Adrenal gland (tissue), 12 donors: Measurements from ENCODE around the gene AASDH. TPM values are rescaled to one million over a fixed set of nuclear protein-coding genes. Genes with fewer than 3 reads are reported as not detected.
A peak's percentile ranks its signal among the peaks of the same experiment; 100 is the strongest.

Experiments
- DNase-seq, 7 donors: peaks; one replicate each; pipeline ENCODE4 v3.0.0-alpha.2; 2019 to 2020
- H3K27ac ChIP-seq, 5 donors: fragments of 200-600 bp; sonication (generic) in 4 of 5; 1 replicate in 3 of 5; 2 replicates in 2 of 5; pipeline versions ENCODE4 v1.5.1 to v1.8.0; 2016 to 2020; ENCODE audit warnings: mild to moderate bottlenecking in 1 of 5
- H3K27me3 ChIP-seq: fragments of 200-600 bp; 2 replicates; pipeline ENCODE4 v1.8.0; 2021
- H3K36me3 ChIP-seq, 2 donors: fragments of 200-600 bp; replicated peaks in 1 of 2; 1 replicate in 1 of 2; 2 replicates in 1 of 2; pipeline versions ENCODE4 v1.5.1 to v1.8.0; 2018 to 2022
- H3K4me1 ChIP-seq, 2 donors: fragments of 200-600 bp; replicated peaks in 1 of 2; 1 replicate in 1 of 2; 2 replicates in 1 of 2; pipeline versions ENCODE4 v1.5.1 to v1.8.0; 2018 to 2021
- H3K4me3 ChIP-seq, 4 donors: fragments of 200-600 bp; sonication (generic) in 3 of 4; one replicate each; pipeline ENCODE4 v1.5.1; 2016 to 2018
- H3K9me3 ChIP-seq, 3 donors: fragments of 200-600 bp; sonication (generic) in 1 of 3; replicated peaks in 1 of 3; 1 replicate in 2 of 3; 2 replicates in 1 of 3; pipeline versions ENCODE4 v1.5.1 to v1.8.0; 2016 to 2021
- POLR2A ChIP-seq, 2 donors: fragments of 450-650 bp; IDR thresholded peaks; one replicate each; pipeline ENCODE4 v1.6.1; 2017; ENCODE audit warnings: antibody characterized with exemption in 2 of 2, mild to moderate bottlenecking in 2 of 2, moderate library complexity in 1 of 2
- WGBS, 4 donors: extraction: QIAGEN DNeasy Blood & Tissue Kit in 2 of 4; methylation state at CpG; one replicate each; pipeline versions ENCODE4 v1.1.5 to v1.1.7; 2013 to 2017; 5-methylcytosine and 5-hydroxymethylcytosine counted together
- intact Hi-C, 2 donors: fragments of 100-400 bp; cut with DNase I; formaldehyde crosslinking; loops; one replicate each; pipeline versions ENCODE4 v1.14.1 to v1.15.0; 2022 to 2023
- polyA plus RNA-seq, 3 donors: library from polyadenylated mRNA; stranded (reverse); fragments of 200-250 nt in 2 of 3; fragments of 350-450 nt in 1 of 3; fragmentation: Illumina TruSeq in 1 of 3; extraction: RNeasy Lipid Tissue Mini Kit (QIAGEN cat#74804) in 1 of 3; gene quantifications; one replicate each; pipeline ENCODE4 v1.2.3, GENCODE V29; 2013 to 2014
- total RNA-seq, 9 donors: library from RNA; depleted of rRNA in 4 of 9; stranded (reverse); fragments of >200 nt in 4 of 9; fragments of 120-200 nt in 1 of 9; fragmentation: NEBNext Ultra II Directional in 1 of 9; extraction: Animal tissue kit (Norgen Biotek cat#: 25700) in 1 of 9; gene quantifications; one replicate each; pipeline versions ENCODE4 v1.1.0 to v1.2.4, GENCODE V29; 2013 to 2023
- TF ChIP-seq, protein P1 (sequence below), 6 experiments: fragments of 450-650 bp in 4 of 6; fragments of 200-600 bp in 2 of 6; sonication (generic) in 1 of 6; IDR thresholded peaks; 1 replicate in 5 of 6; 2 replicates in 1 of 6; pipeline versions ENCODE4 v1.5.1 to v1.8.0; 2016 to 2021; ENCODE audit warnings: antibody characterized with exemption in 6 of 6, mild to moderate bottlenecking in 2 of 6, moderate library complexity in 1 of 6
- donor health status: healthy with polysubstance abuse.
- donor health status: Bipolar disorder and iron deficiency.
- donor health status: DM: yes; HTN: yes; CAD: no.
- donor health status: DM: no; HTN: no; CAD: no.
- donor health status: DM: no; HTN: no; CAD: no.
- donor health status: DM: yes; HTN: yes; CAD: no.

AASDH gene
- total and polyA plus RNA-seq, 12 donors: 2.5 to 22.2 (median 13.6) TPM

DNA sequence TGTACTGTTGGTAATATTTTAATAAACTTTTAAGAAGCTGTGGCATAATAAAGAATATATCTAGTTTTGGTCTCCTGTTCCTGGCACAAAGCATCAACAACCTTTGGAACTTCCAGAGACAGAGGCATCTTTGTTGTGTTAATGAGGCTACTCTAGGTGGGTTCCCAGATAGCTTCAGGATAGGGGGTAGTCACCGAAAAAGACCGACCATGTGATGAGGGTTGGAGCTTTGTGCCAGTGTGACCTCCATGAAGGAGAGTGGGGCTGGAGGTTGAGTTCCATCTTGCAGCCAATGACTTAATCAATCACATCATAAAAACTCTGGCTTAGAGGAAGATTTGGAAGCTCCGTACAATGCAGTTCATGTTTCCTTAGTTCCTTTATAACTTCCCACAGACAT is 38.2 kb upstream of the AASDH start:
- Histone ChIP-seq H3K9me3 (no peaks in the 10 kb centered on the region), H3K4me1 (peaks cover 7 to 13% of the 10 kb centered on the region in 2 donors), H3K27me3 (no peaks in the 10 kb centered on the region), H3K4me3 (no peak overlapping the region), H3K36me3 (no peaks in the 10 kb centered on the region), H3K27ac (no peak overlapping the region)
- intact Hi-C loops: loop anchor here in 1 of 2 donors (10.0 kb wide), 1 partner anchor 119 kb away; no protein-coding TSS in a partner anchor
- TF ChIP-seq, protein P1, sequence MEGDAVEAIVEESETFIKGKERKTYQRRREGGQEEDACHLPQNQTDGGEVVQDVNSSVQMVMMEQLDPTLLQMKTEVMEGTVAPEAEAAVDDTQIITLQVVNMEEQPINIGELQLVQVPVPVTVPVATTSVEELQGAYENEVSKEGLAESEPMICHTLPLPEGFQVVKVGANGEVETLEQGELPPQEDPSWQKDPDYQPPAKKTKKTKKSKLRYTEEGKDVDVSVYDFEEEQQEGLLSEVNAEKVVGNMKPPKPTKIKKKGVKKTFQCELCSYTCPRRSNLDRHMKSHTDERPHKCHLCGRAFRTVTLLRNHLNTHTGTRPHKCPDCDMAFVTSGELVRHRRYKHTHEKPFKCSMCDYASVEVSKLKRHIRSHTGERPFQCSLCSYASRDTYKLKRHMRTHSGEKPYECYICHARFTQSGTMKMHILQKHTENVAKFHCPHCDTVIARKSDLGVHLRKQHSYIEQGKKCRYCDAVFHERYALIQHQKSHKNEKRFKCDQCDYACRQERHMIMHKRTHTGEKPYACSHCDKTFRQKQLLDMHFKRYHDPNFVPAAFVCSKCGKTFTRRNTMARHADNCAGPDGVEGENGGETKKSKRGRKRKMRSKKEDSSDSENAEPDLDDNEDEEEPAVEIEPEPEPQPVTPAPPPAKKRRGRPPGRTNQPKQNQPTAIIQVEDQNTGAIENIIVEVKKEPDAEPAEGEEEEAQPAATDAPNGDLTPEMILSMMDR (IDR thresholded peaks at IDR 0.05): no peak
- TF ChIP-seq POLR2A (IDR thresholded peaks at IDR 0.05): no peak
- no peak for DNase-seq
- 86 to 94% (median 91%) methylated on average over 3 of the region's 3 CpGs for WGBS, 4 donors

GRCh38 chr4:56424697-56425514 is 37.6 kb upstream of the AASDH start:
- Histone ChIP-seq H3K4me1 (peaks cover 7 to 13% of the 10 kb centered on the region in 2 donors), H3K36me3 (no peaks in the 10 kb centered on the region), H3K4me3 (no peak overlapping the region), H3K9me3 (no peaks in the 10 kb centered on the region), H3K27ac (no peak overlapping the region), H3K27me3 (no peaks in the 10 kb centered on the region)
- no peak for TF ChIP-seq POLR2A (IDR thresholded peaks at IDR 0.05)
- TF ChIP-seq, protein P1 (IDR thresholded peaks at IDR 0.05): peak; percentile 41 to 78 (median 62)
- intact Hi-C loops: loop anchor here in 1 of 2 donors (10.0 kb wide), 1 partner anchor 120 kb away; no protein-coding TSS in a partner anchor
- peak in 5 of 7 donors; percentile 31 to 65 (median 49) for DNase-seq
- 51 to 56% (median 54%) methylated on average over 5 of the region's 5 CpGs for WGBS, 4 donors

- peaks cover 7 to 10% of the 10 kb centered on the region in 2 donors for H3K4me1 ChIP-seq
- intact Hi-C loops: loop anchor here in 1 of 2 donors (10.0 kb wide), 1 partner anchor 121 kb away; no protein-coding TSS in a partner anchor
- no peaks in the 10 kb centered on the region for H3K36me3 ChIP-seq
- no peak overlapping the region for H3K27ac ChIP-seq
- no peaks in the 10 kb centered on the region for H3K27me3 ChIP-seq
- no peak for DNase-seq
- WGBS, 4 donors: 72 to 83% (median 81%) methylated on average over 5 of the region's 5 CpGs
- TF ChIP-seq, protein P1 (IDR thresholded peaks at IDR 0.05): no peak
- no peak for TF ChIP-seq POLR2A (IDR thresholded peaks at IDR 0.05)
- no peak overlapping the region for H3K4me3 ChIP-seq
- no peaks in the 10 kb centered on the region for H3K9me3 ChIP-seq
Measured at GRCh38 chr4:56424176-56424575, 36.9 kb upstream of the AASDH start.

- H3K36me3 ChIP-seq: no peaks in the 10 kb centered on the region
- intact Hi-C loops: no loop called here
- no peak for DNase-seq
- no peak overlapping the region for H3K27ac ChIP-seq
- H3K9me3 ChIP-seq: no peaks in the 10 kb centered on the region
- no peak for TF ChIP-seq POLR2A (IDR thresholded peaks at IDR 0.05)
- TF ChIP-seq, protein P1 (IDR thresholded peaks at IDR 0.05): no peak
- H3K4me1 ChIP-seq: no peaks in the 10 kb centered on the region
- 84 to 92% (median 91%) methylated on average over 3 of the region's 3 CpGs for WGBS, 4 donors
- H3K4me3 ChIP-seq: no peak overlapping the region
- no peaks in the 10 kb centered on the region for H3K27me3 ChIP-seq
Measured at GRCh38 chr4:56417396-56417795, 30.1 kb upstream of the AASDH start.
